H1 (cell line): ENCODE results near the gene MKX. TPM values are rescaled to one million over a fixed set of nuclear protein-coding genes. Genes with fewer than 3 reads are reported as not detected.
"Not testable (repeated sequence)": the region's sequence is repeated elsewhere in the genome, so short reads cannot be mapped to it uniquely, and the experiment has no call there.

Experiments used
- CTCF ChIA-PET: fragments of 300-600 bp; sonication (Branson Sonifier 250); formaldehyde crosslinking; loops from one replicate; lab custom pipeline; 2021; ENCODE audit not compliant: partially characterized antibody; lab: Charles Lee
- POLR2A ChIA-PET: fragments of 300-600 bp; sonication (Branson Sonifier 250); formaldehyde crosslinking; loops from one replicate; lab custom pipeline; 2021; ENCODE audit warnings: inconsistent platforms; ENCODE audit not compliant: partially characterized antibody; lab: Charles Lee
- DNase-seq, 2 experiments: peaks; one replicate each; pipeline versions ENCODE4 v3.0.0 to v3.0.0-alpha.2; 2010 to 2022; ENCODE audit warnings: low spot score in 2 of 2, low read depth in 1 of 2, mixed read lengths in 1 of 2
- FAIRE-seq: peaks from 2 replicates; lab custom pipeline; 2011; peaks lifted over from hg19 to GRCh38; lab: Jason Lieb, UNC
- H2AFZ ChIP-seq: 2 replicates; pipeline ENCODE4 v1.8.1; 2012; ENCODE audit warnings: low read length, inconsistent platforms
- H2AK5ac ChIP-seq: 2 replicates; pipeline ENCODE4 v1.6.1; 2013; ENCODE audit warnings: low read depth, low read length
- H2BK120ac ChIP-seq: replicated peaks from 2 replicates; pipeline ENCODE3; 2013; ENCODE audit warnings: low read depth, low read length, inconsistent platforms
- H2BK12ac ChIP-seq: 2 replicates; pipeline ENCODE4 v1.6.1; 2013; ENCODE audit warnings: low read depth, low read length
- H2BK15ac ChIP-seq: 2 replicates; pipeline ENCODE4 v1.6.1; 2013; ENCODE audit warnings: low read length
- H2BK20ac ChIP-seq: 2 replicates; pipeline ENCODE4 v1.6.1; 2013; ENCODE audit warnings: low read length
- H2BK5ac ChIP-seq: 2 replicates; pipeline ENCODE4 v1.6.1; 2013; ENCODE audit warnings: low read depth, low read length
- H3K14ac ChIP-seq: 2 replicates; pipeline ENCODE4 v1.6.1; 2013; ENCODE audit warnings: inconsistent platforms; ENCODE audit not compliant: insufficient read length
- H3K18ac ChIP-seq: 2 replicates; pipeline ENCODE4 v1.6.1; 2013; ENCODE audit warnings: low read length; ENCODE audit errors: extremely low read depth
- H3K23ac ChIP-seq: 2 replicates; pipeline ENCODE4 v1.6.1; 2013; ENCODE audit warnings: inconsistent platforms; ENCODE audit not compliant: insufficient read length
- H3K23me2 ChIP-seq: 2 replicates; pipeline ENCODE4 v1.6.1; 2013; ENCODE audit warnings: low read depth, low read length
- H3K27ac ChIP-seq: 2 replicates; pipeline ENCODE4 v1.6.1; 2011; ENCODE audit warnings: low read depth, low read length, inconsistent platforms
- H3K27me3 ChIP-seq, 4 experiments: replicated peaks in 1 of 4; 1 replicate in 1 of 4; 2 replicates in 3 of 4; pipeline versions ENCODE4 v1.6.1 to v1.8.1; 2011 to 2013; ENCODE audit warnings: low read length in 3 of 4, mild to moderate bottlenecking in 3 of 4, inconsistent platforms in 2 of 4, mixed read lengths in 2 of 4, moderate library complexity in 1 of 4; ENCODE audit not compliant: control insufficient read depth in 3 of 4, insufficient read depth in 3 of 4; ENCODE audit errors: extremely low read depth in 1 of 4
- H3K36me3 ChIP-seq, 4 experiments: 2 replicates each; pipeline versions ENCODE4 v1.6.1 to v1.8.1; 2011 to 2013; ENCODE audit warnings: mild to moderate bottlenecking in 4 of 4, low read length in 3 of 4, moderate library complexity in 2 of 4, control low read depth in 1 of 4, inconsistent platforms in 1 of 4; ENCODE audit not compliant: insufficient read depth in 4 of 4, control insufficient read depth in 2 of 4
- H3K4ac ChIP-seq: replicated peaks from 2 replicates; pipeline ENCODE3; 2013; ENCODE audit warnings: low read length, low read depth, mixed read lengths, inconsistent platforms; ENCODE audit not compliant: insufficient read length
- H3K4me1 ChIP-seq, 4 experiments: replicated peaks in 1 of 4; 1 replicate in 1 of 4; 2 replicates in 3 of 4; pipeline versions ENCODE4 v1.6.1 to v1.8.1; 2011 to 2013; ENCODE audit warnings: low read length in 3 of 4, inconsistent platforms in 2 of 4, mixed read lengths in 1 of 4; ENCODE audit not compliant: insufficient read depth in 4 of 4, control insufficient read depth in 3 of 4
- H3K4me2 ChIP-seq, 2 experiments: 2 replicates each; pipeline versions ENCODE4 v1.6.1 to v1.8.1; 2011 to 2013; ENCODE audit warnings: low read depth in 2 of 2, low read length in 2 of 2, control low read depth in 1 of 2, inconsistent platforms in 1 of 2, mild to moderate bottlenecking in 1 of 2; ENCODE audit not compliant: insufficient read depth in 1 of 2
- H3K4me3 ChIP-seq, 4 experiments: fragments of 200-600, 300-600 bp in 1 of 4; sonication (generic), shearing (Covaris generic), sonication (Bioruptor Twin) in 1 of 4; 2 replicates each; pipeline versions ENCODE4 v1.5.1 to v1.8.1; 2011 to 2016; ENCODE audit warnings: low read length in 4 of 4, low read depth in 3 of 4, control low read depth in 2 of 4, inconsistent platforms in 2 of 4, mild to moderate bottlenecking in 2 of 4, mixed read lengths in 1 of 4, moderate library complexity in 1 of 4; ENCODE audit not compliant: insufficient read depth in 2 of 4; ENCODE audit errors: extremely low read depth in 1 of 4
- H3K56ac ChIP-seq: replicated peaks from 2 replicates; pipeline ENCODE3; 2013; ENCODE audit warnings: low read depth, mild to moderate bottlenecking, mixed read lengths, low read length, inconsistent platforms; ENCODE audit not compliant: insufficient read length
- H3K79me1 ChIP-seq: 2 replicates; pipeline ENCODE4 v1.6.1; 2013; ENCODE audit warnings: low read depth, low read length, control low read depth
- H3K79me2 ChIP-seq, 2 experiments: 2 replicates each; pipeline versions ENCODE4 v1.6.1 to v1.8.1; 2012 to 2013; ENCODE audit warnings: low read length in 2 of 2, mild to moderate bottlenecking in 2 of 2, inconsistent platforms in 1 of 2; ENCODE audit not compliant: insufficient read depth in 2 of 2, control insufficient read depth in 1 of 2
- H3K9ac ChIP-seq, 4 experiments: replicated peaks in 1 of 4; 1 replicate in 1 of 4; 2 replicates in 3 of 4; pipeline versions ENCODE4 v1.6.1 to v1.8.1; 2011 to 2013; ENCODE audit warnings: low read depth in 3 of 4, low read length in 3 of 4, control low read depth in 2 of 4, mild to moderate bottlenecking in 2 of 4, moderate library complexity in 2 of 4, inconsistent platforms in 1 of 4; ENCODE audit errors: extremely low read depth in 1 of 4
- H3K9me3 ChIP-seq, 2 experiments: 2 replicates each; pipeline versions ENCODE4 v1.6.1 to v1.8.1; 2012 to 2013; ENCODE audit warnings: mild to moderate bottlenecking in 2 of 2, moderate library complexity in 2 of 2, control low read depth in 1 of 2, inconsistent platforms in 1 of 2, low read depth in 1 of 2, low read length in 1 of 2, mixed read lengths in 1 of 2; ENCODE audit not compliant: insufficient read depth in 2 of 2
- H4K20me1 ChIP-seq, 2 experiments: replicated peaks in 1 of 2; 2 replicates each; pipeline versions ENCODE3 to v1.8.1; 2011 to 2013; ENCODE audit warnings: inconsistent platforms in 2 of 2, low read length in 2 of 2, mild to moderate bottlenecking in 1 of 2; ENCODE audit not compliant: insufficient read depth in 2 of 2, control insufficient read depth in 1 of 2
- H4K5ac ChIP-seq: 2 replicates; pipeline ENCODE4 v1.6.1; 2013; ENCODE audit warnings: low read length, low read depth, mixed read lengths, inconsistent platforms; ENCODE audit not compliant: insufficient read length
- H4K8ac ChIP-seq: 2 replicates; pipeline ENCODE4 v1.8.0; 2013; ENCODE audit warnings: mild to moderate bottlenecking, moderate library complexity, low read length, inconsistent platforms; ENCODE audit not compliant: insufficient read depth; ENCODE audit errors: extremely low read depth
- H4K91ac ChIP-seq: replicated peaks from 2 replicates; pipeline ENCODE3; 2013; ENCODE audit warnings: low read length, mixed read lengths, inconsistent platforms; ENCODE audit not compliant: insufficient read length
- WGBS, 2 experiments: shearing (Covaris generic) in 1 of 2; methylation state at CpG; one replicate each; pipeline versions ENCODE4 v1.1.6 to v1.1.7; 2013 to 2015; ENCODE audit warnings: low lambda C conversion rate in 2 of 2, mixed read lengths in 2 of 2, inconsistent platforms in 1 of 2, low coverage in 1 of 2, missing lambda C conversion rate in 1 of 2; ENCODE audit not compliant: insufficient replicate concordance in 2 of 2, insufficient coverage in 1 of 2, insufficient read length in 1 of 2; ENCODE audit errors: extremely low coverage in 1 of 2, missing lambda C conversion rate in 1 of 2; 5-methylcytosine and 5-hydroxymethylcytosine counted together
- polyA plus RNA-seq, 7 experiments: library from polyadenylated mRNA; depleted of rRNA in 3 of 7; stranded (reverse) in 5 of 7; unstranded in 2 of 7; fragments of >200 nt in 5 of 7; fragments of 200-250 nt in 2 of 7; gene quantifications; 1 replicate in 5 of 7; 2 replicates in 1 of 7; 4 replicates in 1 of 7; pipeline versions ENCODE4 v1.2.1 to v1.2.3, GENCODE V29; 2011 to 2013; ENCODE audit warnings: missing spikeins in 2 of 7, mixed read lengths in 2 of 7
- total RNA-seq: library from RNA; stranded (reverse); fragmentation: NEBNext Ultra II Directional; extraction: Animal tissue kit (Norgen Biotek cat#: 25700); gene quantifications from 2 replicates; pipeline ENCODE4 v1.2.1, GENCODE V29; 2021

MKX gene
- total and polyA plus RNA-seq, 2 of the 8 experiments (the other 6 are each of a cell fraction or from before 2014, with no cell fraction given), result 0.21 to 1.3 TPM

GRCh38 chr10:27681795-27682194, 63.8 kb downstream of the MKX start:
- POLR2A ChIA-PET, result not testable (repeated sequence)
- CTCF ChIA-PET, result interaction anchor here (1.2 to 3.4 kb wide), 4 partner anchors 26 to 712 kb away, joined by 3 to 11 read pairs (median 3); no protein-coding TSS in a partner anchor

More at GRCh38 chr10:27681795-27682194, 63.8 kb downstream of the MKX start:
- not testable (repeated sequence) for H3K79me2 ChIP-seq, H2BK15ac ChIP-seq, H3K9ac ChIP-seq, H3K56ac ChIP-seq, H2BK5ac ChIP-seq, H4K5ac ChIP-seq, H2BK12ac ChIP-seq, H3K23ac ChIP-seq, DNase-seq, H3K4me2 ChIP-seq, H3K9me3 ChIP-seq, H2AK5ac ChIP-seq, H3K79me1 ChIP-seq, H3K4ac ChIP-seq, H3K18ac ChIP-seq, H3K4me3 ChIP-seq, H3K23me2 ChIP-seq, H4K91ac ChIP-seq, H3K27ac ChIP-seq, H3K36me3 ChIP-seq, H2AFZ ChIP-seq, H2BK20ac ChIP-seq, FAIRE-seq, H3K4me1 ChIP-seq, H2BK120ac ChIP-seq, H4K20me1 ChIP-seq, H3K27me3 ChIP-seq, H4K8ac ChIP-seq, H3K14ac ChIP-seq
- WGBS, 2 experiments, result 100% methylated on average over 2 of the region's 3 CpGs; no CpG with 5 or more reads in 1 of the 2 experiments
